ENCODE data around the gene ELMO2. TPM values are rescaled to one million over a fixed set of nuclear protein-coding genes. Genes with fewer than 3 reads are reported as not detected.
"Not testable (repeated sequence)": the region's sequence is repeated elsewhere in the genome, so short reads cannot be mapped to it uniquely, and the experiment has no call there.

The ELMO2 gene
- total RNA-seq, 3 donors from 2014 or later (not counting 1 experiment from before 2014, with no cell fraction given): 108 to 156 (median 142) TPM

- WGBS (ENCODE audit: insufficient coverage): 99% methylated on average over 6 of the region's 6 CpGs
These were observed 12.4 kb downstream of the ELMO2 start for GRCh38 chr20:46393967-46394366.

GRCh38 chr20:46388937-46389336 is 17.5 kb downstream of the ELMO2 start:
- H3K27me3 Mint-ChIP-seq (ENCODE audit: low read depth in 2 of 2): no peaks in the 10 kb centered on the region
- H3K36me3 Mint-ChIP-seq: peaks cover 38% of the 10 kb centered on the region
- no peak overlapping the region for H3K4me3 Mint-ChIP-seq
- TF ChIP-seq CTCF (IDR thresholded peaks at IDR 0.05): no peak
- no peaks in the 10 kb centered on the region for H3K9me3 ChIP-seq (ENCODE audit: control insufficient read depth, insufficient read depth, low read length)
- no peak for DNase-seq
- H3K27ac Mint-ChIP-seq: peak overlapping the region in 1 of 2 donors; percentile 57
- no peak for ATAC-seq
- intact Hi-C loops (cut with micrococcal nuclease): no loop called here
- no peaks in the 10 kb centered on the region for H3K9me3 Mint-ChIP-seq
- H3K27me3 ChIP-seq (ENCODE audit: control insufficient read depth, insufficient read depth, low read length): no peaks in the 10 kb centered on the region
- peaks cover 93% of the 10 kb centered on the region for H3K36me3 ChIP-seq (ENCODE audit: control insufficient read depth, insufficient read depth, low read length)
- no peak overlapping the region for H3K27ac ChIP-seq (ENCODE audit: low read length)
- WGBS (ENCODE audit: insufficient coverage): 98% methylated on average over 10 of the region's 10 CpGs
- peaks cover 9 to 11% of the 10 kb centered on the region in 2 donors for H3K4me1 Mint-ChIP-seq
- no peak overlapping the region for H3K4me3 ChIP-seq (ENCODE audit: low read length)
- no peaks in the 10 kb centered on the region for H3K4me1 ChIP-seq (ENCODE audit: control insufficient read depth, insufficient read depth, low read length)

More at GRCh38 chr20:46393967-46394366, 12.4 kb downstream of the ELMO2 start:
- Histone ChIP-seq H3K9me3 (ENCODE audit: control insufficient read depth, insufficient read depth, low read length) (no peaks in the 10 kb centered on the region), H3K27me3 (ENCODE audit: control insufficient read depth, insufficient read depth, low read length) (no peaks in the 10 kb centered on the region), H3K27ac (ENCODE audit: low read length) (no peak overlapping the region), H3K4me1 (ENCODE audit: control insufficient read depth, insufficient read depth, low read length) (peaks cover 10% of the 10 kb centered on the region), H3K4me3 (ENCODE audit: low read length) (no peak overlapping the region), H3K36me3 (ENCODE audit: control insufficient read depth, insufficient read depth, low read length) (peaks cover 66% of the 10 kb centered on the region)
- intact Hi-C loops (cut with micrococcal nuclease): no loop called here
- no peaks in the 10 kb centered on the region for H3K27me3 Mint-ChIP-seq (ENCODE audit: low read depth in 2 of 2)
- no peaks in the 10 kb centered on the region for H3K9me3 Mint-ChIP-seq
- H3K36me3 Mint-ChIP-seq: peaks cover 17% of the 10 kb centered on the region
- ATAC-seq (no peak), DNase-seq (no peak)
- peaks cover 20 to 39% of the 10 kb centered on the region in 2 donors for H3K4me1 Mint-ChIP-seq
- no peak for TF ChIP-seq CTCF (IDR thresholded peaks at IDR 0.05)
- H3K27ac Mint-ChIP-seq: no peak overlapping the region
- no peak overlapping the region for H3K4me3 Mint-ChIP-seq

- no peak for ATAC-seq
- Mint-ChIP-seq H3K4me1 (peaks cover 9 to 11% of the 10 kb centered on the region in 2 donors), H3K27ac (peak overlapping the region; percentile 37 to 57), H3K9me3 (no peaks in the 10 kb centered on the region), H3K4me3 (no peak overlapping the region), H3K27me3 (ENCODE audit: low read depth in 2 of 2) (no peaks in the 10 kb centered on the region), H3K36me3 (peaks cover 41% of the 10 kb centered on the region)
- Histone ChIP-seq H3K27me3 (ENCODE audit: control insufficient read depth, insufficient read depth, low read length) (no peaks in the 10 kb centered on the region), H3K36me3 (ENCODE audit: control insufficient read depth, insufficient read depth, low read length) (peaks cover 93% of the 10 kb centered on the region), H3K4me3 (ENCODE audit: low read length) (no peak overlapping the region), H3K9me3 (ENCODE audit: control insufficient read depth, insufficient read depth, low read length) (no peaks in the 10 kb centered on the region), H3K4me1 (ENCODE audit: control insufficient read depth, insufficient read depth, low read length) (no peaks in the 10 kb centered on the region), H3K27ac (ENCODE audit: low read length) (no peak overlapping the region)
- TF ChIP-seq CTCF (IDR thresholded peaks at IDR 0.05): no peak
- intact Hi-C loops (cut with micrococcal nuclease): no loop called here
- no peak for DNase-seq
- 80% methylated on average over 5 of the region's 5 CpGs for WGBS (ENCODE audit: insufficient coverage)
These were observed 18.1 kb downstream of the ELMO2 start for GRCh38 chr20:46388201-46388836.

- DNase-seq; H3K27me3 Mint-ChIP-seq (ENCODE audit: low read depth in 2 of 2); H3K9me3 Mint-ChIP-seq; H3K27ac ChIP-seq (ENCODE audit: low read length); H3K9me3 ChIP-seq (ENCODE audit: control insufficient read depth, insufficient read depth, low read length); H3K27me3 ChIP-seq (ENCODE audit: control insufficient read depth, insufficient read depth, low read length); H3K4me3 ChIP-seq (ENCODE audit: low read length); intact Hi-C loops (cut with micrococcal nuclease); ATAC-seq; H3K4me1 ChIP-seq (ENCODE audit: control insufficient read depth, insufficient read depth, low read length); H3K4me3 Mint-ChIP-seq; H3K27ac Mint-ChIP-seq: not testable (repeated sequence)
- 94% methylated on average over 3 of the region's 3 CpGs for WGBS (ENCODE audit: insufficient coverage)
- H3K36me3 ChIP-seq (ENCODE audit: control insufficient read depth, insufficient read depth, low read length): peaks cover 93% of the 10 kb centered on the region
- H3K36me3 Mint-ChIP-seq: peaks cover 36% of the 10 kb centered on the region
- H3K4me1 Mint-ChIP-seq: peaks cover 9 to 11% of the 10 kb centered on the region in 2 donors
These were observed 19.4 kb downstream of the ELMO2 start for GRCh38 chr20:46387054-46387453.

Data from natural killer cell (primary cell).